ENCODE data around the gene RAD51B.
"Not testable (repeated sequence)": the region's sequence is repeated elsewhere in the genome, so short reads cannot be mapped to it uniquely, and the experiment has no call there.

RAD51B gene

DNA sequence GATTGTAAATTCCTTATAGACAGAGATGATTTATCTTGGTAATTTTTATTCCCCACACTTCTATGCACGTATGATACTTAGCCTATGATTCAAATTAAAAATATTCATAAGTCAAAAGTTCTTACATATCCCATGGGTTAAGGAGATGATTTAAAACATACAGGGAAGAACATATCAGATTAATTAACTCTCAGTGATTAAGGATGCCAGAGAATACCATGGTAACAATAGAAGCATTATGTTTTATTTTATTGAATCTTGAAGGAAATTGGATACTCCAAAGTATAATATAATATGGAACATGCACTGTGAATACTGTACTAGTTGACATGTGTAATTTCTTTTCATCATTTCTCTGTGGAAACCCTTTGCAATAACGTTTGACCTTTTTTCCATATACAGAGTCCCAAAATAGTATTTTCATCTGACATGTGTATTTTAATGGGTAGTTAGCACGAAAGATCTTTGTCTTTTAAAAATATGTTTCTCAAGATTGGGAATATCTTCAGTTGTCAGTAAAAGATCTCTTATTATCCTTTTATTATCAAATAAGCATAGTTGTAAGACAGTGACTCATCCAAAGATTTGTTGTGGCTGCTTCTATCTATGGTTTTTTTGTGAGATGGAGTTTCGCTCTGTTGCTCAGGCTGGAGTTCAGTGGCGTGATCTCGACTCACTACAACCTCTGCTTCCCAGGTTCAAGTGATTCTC lies 166.7 kb downstream of the RAD51B start:
- H3K27ac ChIP-seq (ENCODE audit: poor library complexity, severe bottlenecking), result no peak overlapping the region
- ATAC-seq (ENCODE audit: low read depth) (no peak), DNase-seq (ENCODE audit: low spot score) (no peak)
- no peak overlapping the region for H3K4me3 ChIP-seq (ENCODE audit: severe bottlenecking)
- no peaks in the 10 kb centered on the region for H3K36me3 ChIP-seq (ENCODE audit: low read depth)
- no peaks in the 10 kb centered on the region for H3K9me3 ChIP-seq (ENCODE audit: severe bottlenecking)
- H3K27me3 ChIP-seq (ENCODE audit: insufficient read depth, poor library complexity, severe bottlenecking), result no peaks in the 10 kb centered on the region
- peaks cover 5% of the 10 kb centered on the region for H3K4me1 ChIP-seq (ENCODE audit: insufficient read depth, poor library complexity, severe bottlenecking)
- TF ChIP-seq, protein P1, sequence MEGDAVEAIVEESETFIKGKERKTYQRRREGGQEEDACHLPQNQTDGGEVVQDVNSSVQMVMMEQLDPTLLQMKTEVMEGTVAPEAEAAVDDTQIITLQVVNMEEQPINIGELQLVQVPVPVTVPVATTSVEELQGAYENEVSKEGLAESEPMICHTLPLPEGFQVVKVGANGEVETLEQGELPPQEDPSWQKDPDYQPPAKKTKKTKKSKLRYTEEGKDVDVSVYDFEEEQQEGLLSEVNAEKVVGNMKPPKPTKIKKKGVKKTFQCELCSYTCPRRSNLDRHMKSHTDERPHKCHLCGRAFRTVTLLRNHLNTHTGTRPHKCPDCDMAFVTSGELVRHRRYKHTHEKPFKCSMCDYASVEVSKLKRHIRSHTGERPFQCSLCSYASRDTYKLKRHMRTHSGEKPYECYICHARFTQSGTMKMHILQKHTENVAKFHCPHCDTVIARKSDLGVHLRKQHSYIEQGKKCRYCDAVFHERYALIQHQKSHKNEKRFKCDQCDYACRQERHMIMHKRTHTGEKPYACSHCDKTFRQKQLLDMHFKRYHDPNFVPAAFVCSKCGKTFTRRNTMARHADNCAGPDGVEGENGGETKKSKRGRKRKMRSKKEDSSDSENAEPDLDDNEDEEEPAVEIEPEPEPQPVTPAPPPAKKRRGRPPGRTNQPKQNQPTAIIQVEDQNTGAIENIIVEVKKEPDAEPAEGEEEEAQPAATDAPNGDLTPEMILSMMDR (IDR thresholded peaks at IDR 0.05; ENCODE audit: poor library complexity, severe bottlenecking), result no peak

DNA sequence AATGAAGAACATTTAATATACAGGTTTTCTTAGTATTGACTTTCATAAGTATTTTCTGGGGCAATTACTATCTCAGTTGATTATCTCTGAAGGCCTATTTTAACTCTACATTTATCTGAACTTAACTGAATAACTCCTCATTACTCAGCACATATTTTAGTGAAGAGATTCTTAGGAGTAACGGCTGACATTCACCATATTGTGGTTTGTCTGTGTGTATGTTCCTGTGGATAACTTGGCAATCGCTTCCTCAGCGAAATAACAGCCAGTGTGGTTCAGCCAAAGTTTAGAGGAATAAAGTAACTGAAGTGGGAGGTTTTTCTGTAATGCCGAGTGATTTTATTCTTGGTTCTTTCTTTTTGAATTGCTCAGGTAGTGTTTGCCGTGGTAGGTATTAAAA lies 168.0 kb downstream of the RAD51B start:
- Histone ChIP-seq H3K9me3 (ENCODE audit: severe bottlenecking) (no peaks in the 10 kb centered on the region), H3K4me3 (ENCODE audit: severe bottlenecking) (no peak overlapping the region), H3K4me1 (ENCODE audit: insufficient read depth, poor library complexity, severe bottlenecking) (peaks cover 2% of the 10 kb centered on the region), H3K27ac (ENCODE audit: poor library complexity, severe bottlenecking) (no peak overlapping the region), H3K36me3 (ENCODE audit: low read depth) (no peaks in the 10 kb centered on the region), H3K27me3 (ENCODE audit: insufficient read depth, poor library complexity, severe bottlenecking) (no peaks in the 10 kb centered on the region)
- ATAC-seq (ENCODE audit: low read depth), result no peak
- TF ChIP-seq, protein P1 (IDR thresholded peaks at IDR 0.05; ENCODE audit: poor library complexity, severe bottlenecking), result no peak
- no peak for DNase-seq (ENCODE audit: low spot score)

DNA sequence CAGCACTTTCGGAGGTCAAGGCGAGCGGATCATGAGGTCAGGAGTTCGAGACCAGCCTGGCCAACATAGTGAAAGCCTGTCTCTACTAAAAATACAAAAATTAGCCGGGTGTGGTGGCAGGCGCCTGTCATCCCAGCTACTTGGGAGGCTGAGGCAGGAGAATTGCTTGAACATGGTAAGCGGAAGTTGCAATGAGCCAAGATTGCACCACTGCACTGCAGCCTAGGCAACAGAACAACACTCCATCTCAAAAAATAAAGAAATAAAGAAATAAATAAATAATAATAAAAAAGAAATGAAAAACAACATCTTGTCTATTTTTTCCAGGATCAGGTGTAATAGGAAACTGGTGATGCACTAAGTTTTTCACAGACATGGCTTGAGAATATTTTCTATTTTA lies 168.6 kb downstream of the RAD51B start:
- not testable (repeated sequence) for H3K27ac ChIP-seq (ENCODE audit: poor library complexity, severe bottlenecking); H3K36me3 ChIP-seq (ENCODE audit: low read depth); H3K27me3 ChIP-seq (ENCODE audit: insufficient read depth, poor library complexity, severe bottlenecking); H3K4me3 ChIP-seq (ENCODE audit: severe bottlenecking); H3K4me1 ChIP-seq (ENCODE audit: insufficient read depth, poor library complexity, severe bottlenecking); DNase-seq (ENCODE audit: low spot score); ATAC-seq (ENCODE audit: low read depth); H3K9me3 ChIP-seq (ENCODE audit: severe bottlenecking)

DNA sequence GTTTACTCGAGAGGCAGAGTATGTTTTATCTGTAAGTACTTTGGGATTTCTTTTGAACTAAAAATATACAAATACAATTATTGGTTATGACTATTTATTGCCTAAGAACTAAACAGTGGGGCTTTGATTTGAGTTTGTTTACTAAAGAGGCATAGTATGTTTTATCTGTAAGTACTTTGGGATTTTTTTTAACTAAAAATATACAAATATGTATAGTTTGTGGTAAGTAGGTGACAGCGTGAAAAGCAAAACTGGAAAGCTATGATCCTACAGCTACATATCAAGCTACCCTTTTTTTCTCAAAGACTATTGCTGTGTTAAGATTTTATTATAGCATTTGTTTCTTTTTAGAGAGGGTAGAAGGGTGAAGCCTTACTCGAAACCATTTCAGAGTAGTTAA lies 171.0 kb downstream of the RAD51B start:
- Histone ChIP-seq H3K27ac (ENCODE audit: poor library complexity, severe bottlenecking) (no peak overlapping the region), H3K4me1 (ENCODE audit: insufficient read depth, poor library complexity, severe bottlenecking) (no peaks in the 10 kb centered on the region), H3K27me3 (ENCODE audit: insufficient read depth, poor library complexity, severe bottlenecking) (no peaks in the 10 kb centered on the region), H3K4me3 (ENCODE audit: severe bottlenecking) (no peak overlapping the region), H3K36me3 (ENCODE audit: low read depth) (no peaks in the 10 kb centered on the region), H3K9me3 (ENCODE audit: severe bottlenecking) (no peaks in the 10 kb centered on the region)
- DNase-seq (ENCODE audit: low spot score) (no peak), ATAC-seq (ENCODE audit: low read depth) (no peak)
- TF ChIP-seq, protein P1 (IDR thresholded peaks at IDR 0.05; ENCODE audit: poor library complexity, severe bottlenecking), result no peak

DNA sequence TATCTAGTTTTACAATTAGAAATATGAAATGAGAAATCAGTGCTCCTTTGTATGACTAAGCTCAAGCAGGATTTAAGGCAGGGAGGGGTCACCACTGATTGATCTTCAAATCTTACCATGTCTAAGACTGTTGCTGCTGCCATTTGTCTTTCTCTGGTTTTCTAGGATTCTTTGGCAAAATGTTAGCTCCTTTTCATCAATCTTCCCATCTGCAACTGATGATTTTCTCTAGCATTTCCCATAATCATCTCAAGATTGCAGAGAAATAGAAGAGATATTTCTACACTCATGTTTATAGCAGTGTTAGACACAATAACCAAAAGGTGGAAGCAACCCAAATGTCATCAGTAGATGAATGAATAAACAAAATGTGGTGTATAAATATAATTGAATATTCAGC lies 175.0 kb downstream of the RAD51B start:
- ATAC-seq (ENCODE audit: low read depth) (no peak), DNase-seq (ENCODE audit: low spot score) (no peak)
- TF ChIP-seq, protein P1 (IDR thresholded peaks at IDR 0.05; ENCODE audit: poor library complexity, severe bottlenecking), result no peak
- H3K4me3 ChIP-seq (ENCODE audit: severe bottlenecking), result no peak overlapping the region
- peaks cover 5% of the 10 kb centered on the region for H3K4me1 ChIP-seq (ENCODE audit: insufficient read depth, poor library complexity, severe bottlenecking)
- no peaks in the 10 kb centered on the region for H3K36me3 ChIP-seq (ENCODE audit: low read depth)
- no peaks in the 10 kb centered on the region for H3K27me3 ChIP-seq (ENCODE audit: insufficient read depth, poor library complexity, severe bottlenecking)
- H3K9me3 ChIP-seq (ENCODE audit: severe bottlenecking), result no peaks in the 10 kb centered on the region
- no peak overlapping the region for H3K27ac ChIP-seq (ENCODE audit: poor library complexity, severe bottlenecking)

All from RWPE2 (cell line).